HG02870 (cell line): Measurements from ENCODE around the gene GINS2.

Experiments
- ATAC-seq: cut with Tn5 transposase; IDR thresholded peaks from one replicate; pipeline ENCODE4 v1.9.1; 2021; ENCODE audit warnings: mild to moderate bottlenecking, moderate library complexity; ENCODE audit not compliant: unreplicated experiment

GINS2 gene

GRCh38 chr16:85690469-85691064, 1.8 kb upstream of the GINS2 start:
- no peak for ATAC-seq

GRCh38 chr16:85689950-85690320, 1.2 kb upstream of the GINS2 start:
- no peak for ATAC-seq

GRCh38 chr16:85689285-85689949, 663 bp upstream of the GINS2 start:
- ATAC-seq = no peak

- ATAC-seq = no peak
Observed at GRCh38 chr16:85687651-85688471, 893 bp downstream of the GINS2 start.

- ATAC-seq = no peak
Observed at GRCh38 chr16:85686912-85687591, 1.7 kb downstream of the GINS2 start.

GRCh38 chr16:85685251-85685650, 3.5 kb downstream of the GINS2 start:
- ATAC-seq = no peak

- no peak for ATAC-seq
Observed at GRCh38 chr16:85683363-85683762, 5.4 kb downstream of the GINS2 start.

GRCh38 chr16:85682516-85682915, 6.2 kb downstream of the GINS2 start:
- ATAC-seq = no peak

- ATAC-seq = no peak
Observed at GRCh38 chr16:85681255-85681654, 7.5 kb downstream of the GINS2 start.

- ATAC-seq = no peak
Observed at GRCh38 chr16:85680352-85680944, 8.3 kb downstream of the GINS2 start.

- no peak for ATAC-seq
Observed at GRCh38 chr16:85679870-85680269, 8.9 kb downstream of the GINS2 start.

GRCh38 chr16:85678821-85679220, 9.9 kb downstream of the GINS2 start:
- ATAC-seq = no peak

GRCh38 chr16:85678016-85678415, 10.7 kb downstream of the GINS2 start:
- ATAC-seq = no peak

GRCh38 chr16:85677383-85677967, 11.3 kb downstream of the GINS2 start:
- ATAC-seq = no peak

GRCh38 chr16:85676466-85676865, 12.3 kb downstream of the GINS2 start:
- ATAC-seq = no peak

GRCh38 chr16:85675251-85675874, 13.4 kb downstream of the GINS2 start:
- ATAC-seq = no peak

- ATAC-seq = no peak
Observed at GRCh38 chr16:85674828-85675227, 13.9 kb downstream of the GINS2 start.

GRCh38 chr16:85674418-85674755, 14.4 kb downstream of the GINS2 start:
- no peak for ATAC-seq

- ATAC-seq = no peak
Observed at GRCh38 chr16:85673529-85674417, 15.0 kb downstream of the GINS2 start.
